Measurements from ENCODE around the gene CENPP. TPM values are rescaled to one million over a fixed set of nuclear protein-coding genes. Genes with fewer than 3 reads are reported as not detected.

The CENPP gene
- total RNA-seq, 1 donor from 2014 or later, result 9.3 TPM

DNA sequence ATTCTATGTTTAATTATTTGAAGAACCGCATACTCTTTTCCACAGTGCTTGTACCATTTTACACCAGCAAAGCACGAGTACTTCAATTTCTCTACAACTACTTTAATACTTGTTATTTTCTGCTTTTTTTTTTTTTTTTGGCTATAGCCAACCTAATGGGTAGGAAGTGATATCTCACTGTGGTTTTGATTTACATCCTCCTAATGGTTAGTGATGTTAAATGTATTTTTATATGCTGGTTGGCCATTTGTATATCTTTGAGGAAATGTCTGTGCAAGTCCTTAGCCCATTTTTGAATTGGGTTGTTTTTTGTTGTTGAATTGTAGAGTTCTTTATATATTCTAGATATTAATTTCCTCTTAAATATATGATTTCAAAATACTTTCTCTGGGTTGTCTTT, 56.0 kb downstream of the CENPP start:
- H3K27me3 ChIP-seq, result no peaks in the 10 kb centered on the region
- no peaks in the 10 kb centered on the region for H3K4me1 ChIP-seq
- no peaks in the 10 kb centered on the region for H3K36me3 ChIP-seq
- no peaks in the 10 kb centered on the region for H3K9me3 ChIP-seq
- no peak overlapping the region for H3K27ac ChIP-seq
- TF ChIP-seq POLR2AphosphoS5 (IDR thresholded peaks at IDR 0.05; ENCODE audit: insufficient read depth in 1 of 2, low read depth in 1 of 2) (no peak), CTCF (IDR thresholded peaks at IDR 0.05) (no peak), POLR2A (IDR thresholded peaks at IDR 0.05) (no peak)
- DNase-seq (ENCODE audit: extremely low spot score in 2 of 2), result no peak
- H3K4me3 ChIP-seq, result no peak overlapping the region
- intact Hi-C loops (cut with DNase I), result no loop called here

DNA sequence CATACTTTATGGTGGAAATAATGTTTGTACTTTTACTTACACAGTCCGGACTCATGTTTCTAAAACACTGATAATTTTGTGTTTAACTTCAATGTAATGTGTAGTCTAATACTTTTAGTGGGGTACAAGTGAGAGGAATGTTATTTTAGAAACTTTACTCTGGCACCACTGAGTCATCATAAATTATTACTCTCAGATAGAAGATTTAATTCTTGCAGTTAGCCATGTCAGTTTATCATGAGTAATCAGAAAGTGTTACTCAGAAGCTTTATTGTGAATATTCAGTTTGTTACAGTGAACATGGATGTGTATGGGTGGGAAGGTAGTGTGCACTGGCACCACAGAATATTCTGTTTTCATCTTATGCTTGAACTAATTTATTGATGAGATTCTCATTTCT, 58.6 kb downstream of the CENPP start:
- Histone ChIP-seq H3K27ac (peak overlapping the region; percentile 6), H3K27me3 (no peaks in the 10 kb centered on the region)

GRCh38 chr9:92385001-92385400, 59.2 kb downstream of the CENPP start:
- Histone ChIP-seq H3K4me3 (no peak overlapping the region), H3K27ac (peak overlapping the region; percentile 6), H3K36me3 (no peaks in the 10 kb centered on the region), H3K4me1 (no peaks in the 10 kb centered on the region), H3K9me3 (no peaks in the 10 kb centered on the region), H3K27me3 (no peaks in the 10 kb centered on the region)
- intact Hi-C loops (cut with DNase I), result no loop called here
- TF ChIP-seq POLR2AphosphoS5 (IDR thresholded peaks at IDR 0.05; ENCODE audit: insufficient read depth in 1 of 2, low read depth in 1 of 2) (no peak), CTCF (IDR thresholded peaks at IDR 0.05) (no peak), POLR2A (IDR thresholded peaks at IDR 0.05) (no peak)
- DNase-seq (ENCODE audit: extremely low spot score in 2 of 2), result no peak

More for the DNA sequence above, 58.6 kb downstream of the CENPP start:
- DNase-seq (ENCODE audit: extremely low spot score in 2 of 2), result no peak
- H3K4me3 ChIP-seq, result no peak overlapping the region
- no peaks in the 10 kb centered on the region for H3K9me3 ChIP-seq
- TF ChIP-seq POLR2AphosphoS5 (IDR thresholded peaks at IDR 0.05; ENCODE audit: insufficient read depth in 1 of 2, low read depth in 1 of 2) (no peak), CTCF (IDR thresholded peaks at IDR 0.05) (no peak), POLR2A (IDR thresholded peaks at IDR 0.05) (no peak)
- H3K4me1 ChIP-seq, result no peaks in the 10 kb centered on the region
- no peaks in the 10 kb centered on the region for H3K36me3 ChIP-seq
- intact Hi-C loops (cut with DNase I), result no loop called here

- Histone ChIP-seq H3K4me3 (no peak overlapping the region), H3K9me3 (no peaks in the 10 kb centered on the region), H3K4me1 (no peaks in the 10 kb centered on the region), H3K36me3 (no peaks in the 10 kb centered on the region), H3K27me3 (no peaks in the 10 kb centered on the region), H3K27ac (no peak overlapping the region)
- intact Hi-C loops (cut with DNase I), result no loop called here
- no peak for TF ChIP-seq CTCF (IDR thresholded peaks at IDR 0.05)
- TF ChIP-seq POLR2AphosphoS5 (IDR thresholded peaks at IDR 0.05; ENCODE audit: insufficient read depth in 1 of 2, low read depth in 1 of 2), result no peak
- no peak for TF ChIP-seq POLR2A (IDR thresholded peaks at IDR 0.05)
- DNase-seq (ENCODE audit: extremely low spot score in 2 of 2), result no peak
Observed at GRCh38 chr9:92385477-92385876, 59.7 kb downstream of the CENPP start.

DNA sequence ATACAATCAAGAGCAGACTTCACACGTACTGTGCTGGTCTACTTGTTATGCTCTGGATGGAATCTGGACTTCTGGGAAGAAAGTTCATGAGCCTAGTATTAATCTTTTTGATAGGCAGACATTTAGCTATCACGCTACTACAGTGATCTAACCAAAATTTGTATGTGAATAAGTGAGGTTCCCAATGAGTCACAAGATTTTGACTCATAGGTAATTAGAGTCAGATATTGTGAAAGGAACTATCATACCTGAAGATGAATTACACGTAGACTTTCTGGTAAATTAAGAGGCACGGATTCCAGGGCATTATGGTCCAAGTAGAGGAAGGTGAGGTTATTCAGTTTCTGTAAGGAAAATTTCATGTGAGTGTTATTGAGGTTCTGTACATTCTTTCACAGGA, 60.2 kb downstream of the CENPP start:
- DNase-seq (ENCODE audit: extremely low spot score in 2 of 2), result no peak
- no peak overlapping the region for H3K27ac ChIP-seq
- no peak overlapping the region for H3K4me3 ChIP-seq
- TF ChIP-seq POLR2AphosphoS5 (IDR thresholded peaks at IDR 0.05; ENCODE audit: insufficient read depth in 1 of 2, low read depth in 1 of 2) (peak in 1 of 2 donors; percentile 52), CTCF (IDR thresholded peaks at IDR 0.05) (no peak), POLR2A (IDR thresholded peaks at IDR 0.05) (no peak)
- H3K4me1 ChIP-seq, result no peaks in the 10 kb centered on the region
- H3K27me3 ChIP-seq, result no peaks in the 10 kb centered on the region
- H3K36me3 ChIP-seq, result no peaks in the 10 kb centered on the region
- H3K9me3 ChIP-seq, result no peaks in the 10 kb centered on the region
- intact Hi-C loops (cut with DNase I), result no loop called here

All from vagina (tissue), 2 donors.